ENCODE data around the gene GNG12. TPM values are rescaled to one million over a fixed set of nuclear protein-coding genes. Genes with fewer than 3 reads are reported as not detected.
"Not testable (repeated sequence)": the region's sequence is repeated elsewhere in the genome, so short reads cannot be mapped to it uniquely, and the experiment has no call there.

Gene GNG12
- polyA plus RNA-seq, 4 donors: 52.8 to 162 (median 126) TPM

- Histone ChIP-seq H3K4me3 (ENCODE audit: low read depth in 1 of 3, low read length in 3 of 3) (no peak overlapping the region), H3K27me3 (ENCODE audit: control insufficient read depth in 3 of 3, insufficient read depth in 3 of 3, low read length in 3 of 3) (no peaks in the 10 kb centered on the region), H3K27ac (ENCODE audit: low read depth in 1 of 3, low read length in 2 of 3) (peak overlapping the region in 2 of 3 donors; percentile 24 to 55), H3K9me3 (ENCODE audit: control insufficient read depth in 2 of 2, insufficient read depth in 1 of 2, low read depth in 1 of 2, low read length in 1 of 2) (no peaks in the 10 kb centered on the region), H3K4me1 (ENCODE audit: control insufficient read depth in 3 of 3, insufficient read depth in 2 of 3, low read depth in 1 of 3, low read length in 2 of 3) (peaks cover 19 to 24% (median 22%) of the 10 kb centered on the region in 3 donors), H3K36me3 (ENCODE audit: control insufficient read depth in 3 of 3, insufficient read depth in 2 of 3, low read depth in 1 of 3, low read length in 3 of 3) (peaks cover 0 to 33% (median 0%) of the 10 kb centered on the region in 3 donors)
- FAIRE-seq (no peak), DNase-seq (no peak)
- 44 to 57% (median 51%) methylated on average over 4 of the region's 4 CpGs for WGBS, 3 donors
These were observed 99.5 kb downstream of the GNG12 start for GRCh38 chr1:67733681-67734322.

GRCh38 chr1:67732750-67733151 is 100.5 kb downstream of the GNG12 start:
- Histone ChIP-seq H3K4me1 (ENCODE audit: control insufficient read depth in 3 of 3, insufficient read depth in 2 of 3, low read depth in 1 of 3, low read length in 2 of 3) (peaks cover 12 to 22% (median 19%) of the 10 kb centered on the region in 3 donors), H3K27me3 (ENCODE audit: control insufficient read depth in 3 of 3, insufficient read depth in 3 of 3, low read length in 3 of 3) (no peaks in the 10 kb centered on the region), H3K4me3 (ENCODE audit: low read depth in 1 of 3, low read length in 3 of 3) (no peak overlapping the region), H3K27ac (ENCODE audit: low read depth in 1 of 3, low read length in 2 of 3) (peak overlapping the region in 1 of 3 donors; percentile 50), H3K9me3 (ENCODE audit: control insufficient read depth in 2 of 2, insufficient read depth in 1 of 2, low read depth in 1 of 2, low read length in 1 of 2) (no peaks in the 10 kb centered on the region), H3K36me3 (ENCODE audit: control insufficient read depth in 3 of 3, insufficient read depth in 2 of 3, low read depth in 1 of 3, low read length in 3 of 3) (peaks cover 0 to 28% (median 4%) of the 10 kb centered on the region in 3 donors)
- whole genome bisulfite sequencing, 3 donors: 30 to 45% (median 37%) methylated on average over 6 of the region's 6 CpGs
- no peak for FAIRE-seq
- DNase-seq: peak in 1 of 2 donors; percentile 55

GRCh38 chr1:67731322-67731721 is 101.9 kb downstream of the GNG12 start:
- FAIRE-seq (no peak), DNase-seq (no peak)
- H3K9me3 ChIP-seq (ENCODE audit: control insufficient read depth in 2 of 2, insufficient read depth in 1 of 2, low read depth in 1 of 2, low read length in 1 of 2): no peaks in the 10 kb centered on the region
- peaks cover 0 to 24% (median 4%) of the 10 kb centered on the region in 3 donors for H3K36me3 ChIP-seq (ENCODE audit: control insufficient read depth in 3 of 3, insufficient read depth in 2 of 3, low read depth in 1 of 3, low read length in 3 of 3)
- no peak overlapping the region for H3K27ac ChIP-seq (ENCODE audit: low read depth in 1 of 3, low read length in 2 of 3)
- H3K4me3 ChIP-seq (ENCODE audit: low read depth in 1 of 3, low read length in 3 of 3): no peak overlapping the region
- H3K27me3 ChIP-seq (ENCODE audit: control insufficient read depth in 3 of 3, insufficient read depth in 3 of 3, low read length in 3 of 3): no peaks in the 10 kb centered on the region
- 74 to 92% (median 86%) methylated on average over 2 of the region's 2 CpGs for WGBS, 3 donors
- peaks cover 11 to 15% (median 13%) of the 10 kb centered on the region in 3 donors for H3K4me1 ChIP-seq (ENCODE audit: control insufficient read depth in 3 of 3, insufficient read depth in 2 of 3, low read depth in 1 of 3, low read length in 2 of 3)

- not testable (repeated sequence) for FAIRE-seq; H3K9me3 ChIP-seq (ENCODE audit: control insufficient read depth in 2 of 2, insufficient read depth in 1 of 2, low read depth in 1 of 2, low read length in 1 of 2); DNase-seq; H3K27ac ChIP-seq (ENCODE audit: low read depth in 1 of 3, low read length in 2 of 3); H3K27me3 ChIP-seq (ENCODE audit: control insufficient read depth in 3 of 3, insufficient read depth in 3 of 3, low read length in 3 of 3); H3K4me3 ChIP-seq (ENCODE audit: low read depth in 1 of 3, low read length in 3 of 3)
- WGBS, 3 donors: 91 to 95% (median 92%) methylated on average over 9 of the region's 9 CpGs
- H3K36me3 ChIP-seq (ENCODE audit: control insufficient read depth in 3 of 3, insufficient read depth in 2 of 3, low read depth in 1 of 3, low read length in 3 of 3): peaks cover 0 to 21% (median 4%) of the 10 kb centered on the region in 3 donors
- H3K4me1 ChIP-seq (ENCODE audit: control insufficient read depth in 3 of 3, insufficient read depth in 2 of 3, low read depth in 1 of 3, low read length in 2 of 3): peaks cover 6 to 15% (median 12%) of the 10 kb centered on the region in 3 donors
These were observed 103.0 kb downstream of the GNG12 start for GRCh38 chr1:67730312-67730711.

- H3K27me3 ChIP-seq (ENCODE audit: control insufficient read depth in 3 of 3, insufficient read depth in 3 of 3, low read length in 3 of 3): no peaks in the 10 kb centered on the region
- no peak for FAIRE-seq
- 75 to 78% (median 76%) methylated on average over 2 of the region's 2 CpGs for WGBS, 3 donors
These were observed 103.4 kb downstream of the GNG12 start for GRCh38 chr1:67729872-67730271.

GRCh38 chr1:67726224-67726623 is 107.0 kb downstream of the GNG12 start:
- no peak for DNase-seq
- no peak for FAIRE-seq
- H3K4me1 ChIP-seq (ENCODE audit: control insufficient read depth in 3 of 3, insufficient read depth in 2 of 3, low read depth in 1 of 3, low read length in 2 of 3): peaks cover 7 to 19% (median 16%) of the 10 kb centered on the region in 3 donors
- peaks cover 0 to 7% (median 6%) of the 10 kb centered on the region in 3 donors for H3K36me3 ChIP-seq (ENCODE audit: control insufficient read depth in 3 of 3, insufficient read depth in 2 of 3, low read depth in 1 of 3, low read length in 3 of 3)
- no peak overlapping the region for H3K27ac ChIP-seq (ENCODE audit: low read depth in 1 of 3, low read length in 2 of 3)
- H3K4me3 ChIP-seq (ENCODE audit: low read depth in 1 of 3, low read length in 3 of 3): no peak overlapping the region
- H3K27me3 ChIP-seq (ENCODE audit: control insufficient read depth in 3 of 3, insufficient read depth in 3 of 3, low read length in 3 of 3): no peaks in the 10 kb centered on the region
- no peaks in the 10 kb centered on the region for H3K9me3 ChIP-seq (ENCODE audit: control insufficient read depth in 2 of 2, insufficient read depth in 1 of 2, low read depth in 1 of 2, low read length in 1 of 2)

More at GRCh38 chr1:67729872-67730271, 103.4 kb downstream of the GNG12 start:
- DNase-seq: no peak
- no peak overlapping the region for H3K27ac ChIP-seq (ENCODE audit: low read depth in 1 of 3, low read length in 2 of 3)
- H3K9me3 ChIP-seq (ENCODE audit: control insufficient read depth in 2 of 2, insufficient read depth in 1 of 2, low read depth in 1 of 2, low read length in 1 of 2): no peaks in the 10 kb centered on the region
- H3K4me1 ChIP-seq (ENCODE audit: control insufficient read depth in 3 of 3, insufficient read depth in 2 of 3, low read depth in 1 of 3, low read length in 2 of 3): peaks cover 10 to 15% (median 12%) of the 10 kb centered on the region in 3 donors
- peaks cover 0 to 20% (median 4%) of the 10 kb centered on the region in 3 donors for H3K36me3 ChIP-seq (ENCODE audit: control insufficient read depth in 3 of 3, insufficient read depth in 2 of 3, low read depth in 1 of 3, low read length in 3 of 3)
- H3K4me3 ChIP-seq (ENCODE audit: low read depth in 1 of 3, low read length in 3 of 3): no peak overlapping the region

- Histone ChIP-seq H3K4me1 (ENCODE audit: control insufficient read depth in 3 of 3, insufficient read depth in 2 of 3, low read depth in 1 of 3, low read length in 2 of 3) (peaks cover 7 to 19% (median 16%) of the 10 kb centered on the region in 3 donors), H3K4me3 (ENCODE audit: low read depth in 1 of 3, low read length in 3 of 3) (no peak overlapping the region), H3K9me3 (ENCODE audit: control insufficient read depth in 2 of 2, insufficient read depth in 1 of 2, low read depth in 1 of 2, low read length in 1 of 2) (no peaks in the 10 kb centered on the region), H3K27me3 (ENCODE audit: control insufficient read depth in 3 of 3, insufficient read depth in 3 of 3, low read length in 3 of 3) (no peaks in the 10 kb centered on the region), H3K36me3 (ENCODE audit: control insufficient read depth in 3 of 3, insufficient read depth in 2 of 3, low read depth in 1 of 3, low read length in 3 of 3) (peaks cover 0 to 8% (median 7%) of the 10 kb centered on the region in 3 donors), H3K27ac (ENCODE audit: low read depth in 1 of 3, low read length in 2 of 3) (peak overlapping the region; percentile 9 to 63 (median 44))
- no peak for FAIRE-seq
- WGBS, 3 donors: 35 to 56% (median 52%) methylated on average over 3 of the region's 3 CpGs
- peak; percentile 44 to 73 for DNase-seq
These were observed 108.2 kb downstream of the GNG12 start for GRCh38 chr1:67724928-67725560.

- peaks cover 7 to 19% (median 16%) of the 10 kb centered on the region in 3 donors for H3K4me1 ChIP-seq (ENCODE audit: control insufficient read depth in 3 of 3, insufficient read depth in 2 of 3, low read depth in 1 of 3, low read length in 2 of 3)
- FAIRE-seq (no peak), DNase-seq (peak; percentile 50 to 61)
- H3K36me3 ChIP-seq (ENCODE audit: control insufficient read depth in 3 of 3, insufficient read depth in 2 of 3, low read depth in 1 of 3, low read length in 3 of 3): peaks cover 0 to 7% (median 7%) of the 10 kb centered on the region in 3 donors
- no peaks in the 10 kb centered on the region for H3K9me3 ChIP-seq (ENCODE audit: control insufficient read depth in 2 of 2, insufficient read depth in 1 of 2, low read depth in 1 of 2, low read length in 1 of 2)
- no peak overlapping the region for H3K4me3 ChIP-seq (ENCODE audit: low read depth in 1 of 3, low read length in 3 of 3)
- 11 to 32% (median 31%) methylated on average over 2 of the region's 2 CpGs for WGBS, 3 donors
- no peaks in the 10 kb centered on the region for H3K27me3 ChIP-seq (ENCODE audit: control insufficient read depth in 3 of 3, insufficient read depth in 3 of 3, low read length in 3 of 3)
- H3K27ac ChIP-seq (ENCODE audit: low read depth in 1 of 3, low read length in 2 of 3): peak overlapping the region; percentile 15 to 78 (median 24)
These were observed 109.6 kb downstream of the GNG12 start for GRCh38 chr1:67723620-67724019.
